Pons (tissue), 1 donor: Measurements from ENCODE around the gene STARD4.

Experiments
- DNase-seq: peaks from one replicate; pipeline ENCODE4 v3.0.0-alpha.2; 2016; ENCODE audit warnings: low spot score

STARD4 gene

GRCh38 chr5:111469903-111470302 is 42.4 kb downstream of the STARD4 start:
- DNase-seq: peak; percentile 31

DNA sequence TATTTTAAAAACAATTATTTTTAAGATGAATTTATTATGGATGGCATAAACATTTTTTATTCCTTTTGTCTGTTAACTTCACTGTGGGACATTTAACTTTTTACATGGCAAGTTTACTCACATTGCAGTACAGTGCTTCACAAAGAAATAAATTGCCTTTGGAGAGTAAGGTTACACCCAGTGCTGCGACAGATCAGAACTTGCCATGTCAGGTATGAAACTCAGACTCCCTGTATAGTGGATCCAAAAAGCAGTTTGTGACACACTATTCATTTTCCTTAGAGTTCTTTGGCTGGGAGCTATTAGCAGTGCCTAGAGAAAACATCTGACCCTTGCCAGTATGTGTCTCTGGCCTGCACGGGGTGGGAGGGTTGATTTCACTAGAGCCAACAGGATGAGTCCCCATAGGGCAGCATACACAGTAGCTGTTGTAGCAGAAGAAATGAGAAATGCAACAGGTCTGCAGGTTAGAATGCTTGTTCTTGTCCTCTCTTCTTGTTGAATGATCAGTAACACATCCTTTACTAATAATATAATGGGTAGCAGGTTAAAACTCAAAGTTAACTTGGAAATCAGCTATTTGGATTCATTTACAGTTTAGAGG is 42.9 kb downstream of the STARD4 start:
- no peak for DNase-seq

DNA sequence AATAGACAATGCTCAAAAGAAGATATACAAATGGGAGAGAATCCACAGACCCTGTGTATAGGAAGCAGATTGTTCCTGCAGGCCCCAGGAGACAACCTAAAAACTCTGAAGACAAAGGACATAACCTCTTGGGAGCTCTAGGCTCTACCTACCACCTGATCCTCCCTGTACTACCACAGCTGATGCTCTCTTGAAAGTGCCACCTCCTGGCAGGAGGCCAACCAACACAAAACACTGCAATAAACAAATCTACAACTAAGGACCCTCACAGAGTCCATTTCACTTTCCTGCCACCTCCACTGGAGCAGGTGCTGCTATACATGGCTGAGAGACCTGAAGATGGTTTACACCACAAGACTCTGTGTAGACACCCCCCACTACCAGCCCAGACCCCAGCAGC is 49.0 kb downstream of the STARD4 start:
- no peak for DNase-seq

DNA sequence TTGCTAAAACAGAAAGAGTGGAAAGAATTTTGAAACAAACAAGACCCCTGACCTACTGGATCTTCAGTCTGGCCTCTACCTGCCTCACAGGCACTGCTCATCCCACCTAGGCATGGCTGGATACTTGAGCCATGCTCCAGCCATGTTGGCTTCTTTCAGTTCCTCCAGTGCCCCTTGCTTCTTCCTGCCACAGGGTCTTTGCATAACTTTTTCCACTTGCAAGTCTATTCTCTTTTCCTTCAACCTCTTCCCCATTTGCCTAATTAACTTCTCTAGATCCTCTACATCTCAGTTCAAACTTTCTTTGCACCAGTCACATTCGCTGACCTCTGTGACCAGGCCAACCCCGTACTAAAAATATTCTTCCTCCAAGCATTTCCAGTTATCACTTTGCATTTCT is 50.4 kb downstream of the STARD4 start:
- DNase-seq: no peak

DNA sequence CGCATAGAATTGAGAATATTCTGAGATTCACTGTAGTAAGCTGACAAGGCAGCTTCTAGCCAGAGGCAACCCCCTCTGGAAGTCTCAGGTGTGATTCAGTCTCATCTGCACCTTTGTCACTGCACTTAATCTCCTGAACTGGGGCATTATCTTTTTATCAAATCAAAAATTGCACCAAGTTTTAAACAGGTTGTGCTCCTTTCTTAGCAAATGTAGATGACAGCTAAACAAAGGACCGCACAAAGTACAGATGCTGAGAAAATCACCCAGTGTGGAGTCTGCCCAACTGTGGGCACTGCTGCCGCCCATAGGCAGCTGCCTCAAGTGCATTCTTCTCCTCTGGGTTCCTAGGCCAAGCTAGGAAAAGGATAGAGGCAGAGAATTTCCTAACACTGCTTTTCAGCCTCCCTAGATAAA is 51.1 kb downstream of the STARD4 start:
- peak; percentile 47 for DNase-seq

GRCh38 chr5:111454776-111455175 is 57.6 kb downstream of the STARD4 start:
- no peak for DNase-seq

DNA sequence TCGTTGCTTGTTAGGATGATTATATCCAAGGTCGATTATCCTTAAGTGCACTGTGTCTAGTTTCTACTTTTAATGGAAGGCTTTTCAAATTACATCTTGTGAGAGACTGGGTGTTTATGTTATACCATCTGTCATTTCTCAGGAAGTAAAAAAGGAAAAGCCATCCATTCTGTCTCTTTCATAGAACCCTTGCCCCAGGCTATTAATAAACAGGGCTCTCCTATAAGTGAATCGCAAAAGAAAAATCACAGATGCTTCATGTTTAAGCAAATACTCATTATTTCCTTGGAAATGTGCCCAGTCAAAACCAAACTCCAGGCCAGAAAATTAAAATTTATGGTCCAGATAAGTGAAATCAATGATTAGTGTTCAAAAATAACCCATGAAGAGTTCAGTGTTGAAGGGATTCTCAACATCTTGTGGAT is 58.1 kb downstream of the STARD4 start:
- DNase-seq: no peak

GRCh38 chr5:111453747-111454146 is 58.6 kb downstream of the STARD4 start:
- DNase-seq: no peak

- DNase-seq: no peak
Measured at GRCh38 chr5:111453295-111453694, 59.0 kb downstream of the STARD4 start.

GRCh38 chr5:111447822-111448221 is 64.5 kb downstream of the STARD4 start:
- DNase-seq: no peak

DNA sequence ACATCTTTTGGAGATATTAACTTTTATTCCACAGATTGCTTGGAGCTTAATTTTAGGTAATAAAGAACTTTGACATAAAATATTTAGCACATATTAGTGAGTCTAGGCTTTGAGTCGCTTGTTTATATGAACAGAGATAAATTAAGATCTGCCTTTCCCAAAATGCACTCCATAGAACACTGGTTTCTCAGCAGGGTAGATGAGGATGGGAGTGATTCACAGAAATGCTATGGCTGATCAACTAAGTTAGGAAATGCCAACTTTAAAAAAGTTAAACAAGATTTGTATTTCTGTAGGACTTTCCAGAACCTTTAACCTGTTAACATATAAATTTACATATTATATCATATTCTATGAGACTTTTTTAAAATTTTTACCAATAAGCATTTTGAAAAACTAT is 65.2 kb downstream of the STARD4 start:
- no peak for DNase-seq
